Stimulated activated CD8-positive, alpha-beta memory T cell treated with anti-CD3 and anti-CD28 coated beads, Interleukin-15, amount 100 ng/mL, for 48 hours (primary cell): ENCODE measurements around the gene RANBP10.
"Not testable (repeated sequence)": the region's sequence is repeated elsewhere in the genome, so short reads cannot be mapped to it uniquely, and the experiment has no call there.

Experiments
- DNase-seq, 2 donors: peaks; one replicate each; pipeline ENCODE4 v3.0.0-alpha.2; 2020; ENCODE audit warnings: low read depth in 2 of 2

The RANBP10 gene

DNA sequence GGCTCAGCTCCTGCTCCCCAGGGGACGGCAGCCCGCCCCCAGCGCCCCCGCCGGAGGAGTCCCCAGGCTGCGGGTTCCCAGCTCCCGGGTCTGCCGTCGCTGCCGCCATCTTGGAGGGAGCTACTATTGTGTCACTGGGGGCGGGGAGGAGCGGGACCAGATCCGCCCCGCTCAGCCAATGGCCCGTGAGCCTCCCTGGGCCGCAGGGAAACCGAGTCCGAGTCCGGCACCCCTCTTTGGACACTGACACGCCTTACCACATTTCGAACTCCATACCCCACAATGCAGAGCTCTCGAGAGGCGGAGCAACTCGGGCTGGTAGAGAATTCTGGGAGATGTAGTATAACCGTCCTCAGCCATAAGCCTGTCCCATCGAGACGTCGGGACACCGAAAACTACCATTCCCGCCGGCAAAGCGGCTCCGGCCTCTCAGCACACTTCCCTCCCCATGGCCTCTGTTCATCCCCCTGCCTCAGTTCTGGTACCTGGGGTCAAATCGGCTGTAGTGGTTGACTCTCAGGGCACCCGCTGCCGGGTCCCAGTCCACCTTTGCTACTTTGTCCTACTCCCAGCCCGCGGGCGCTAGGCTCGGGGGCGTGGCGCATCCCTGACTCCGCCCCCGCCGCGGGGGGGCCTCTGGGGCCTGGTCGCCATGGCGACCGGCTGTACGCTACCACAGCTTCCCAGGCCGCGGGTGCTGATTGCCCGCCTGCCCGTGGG is at the start of gene RANBP10, which contains the start of gene TSNAXIP1:
Gene RANBP10, minus strand, starts transcription at position 133 of the 720 bp plus-strand sequence. Its CDS starts 24 bp downstream, at position 109.
Gene TSNAXIP1, plus strand, starts transcription at position 462 of the 720 bp plus-strand sequence. CDS start 261 bp downstream, outside the sequence.
- peak; percentile 94 for DNase-seq

- no peak for DNase-seq
Observed at GRCh38 chr16:67855789-67856188, 49.4 kb upstream of the RANBP10 start.

- DNase-seq: no peak
Observed at GRCh38 chr16:67853670-67854069, 47.3 kb upstream of the RANBP10 start.

GRCh38 chr16:67848118-67848517 is 41.8 kb upstream of the RANBP10 start:
- no peak for DNase-seq

GRCh38 chr16:67847064-67847861 is 40.9 kb upstream of the RANBP10 start, which contains the start of gene CENPT:
CENPT (minus strand) TSS chr16:67847693; CDS start chr16:67833859, 13,834 bp downstream.
- DNase-seq: no peak

DNA sequence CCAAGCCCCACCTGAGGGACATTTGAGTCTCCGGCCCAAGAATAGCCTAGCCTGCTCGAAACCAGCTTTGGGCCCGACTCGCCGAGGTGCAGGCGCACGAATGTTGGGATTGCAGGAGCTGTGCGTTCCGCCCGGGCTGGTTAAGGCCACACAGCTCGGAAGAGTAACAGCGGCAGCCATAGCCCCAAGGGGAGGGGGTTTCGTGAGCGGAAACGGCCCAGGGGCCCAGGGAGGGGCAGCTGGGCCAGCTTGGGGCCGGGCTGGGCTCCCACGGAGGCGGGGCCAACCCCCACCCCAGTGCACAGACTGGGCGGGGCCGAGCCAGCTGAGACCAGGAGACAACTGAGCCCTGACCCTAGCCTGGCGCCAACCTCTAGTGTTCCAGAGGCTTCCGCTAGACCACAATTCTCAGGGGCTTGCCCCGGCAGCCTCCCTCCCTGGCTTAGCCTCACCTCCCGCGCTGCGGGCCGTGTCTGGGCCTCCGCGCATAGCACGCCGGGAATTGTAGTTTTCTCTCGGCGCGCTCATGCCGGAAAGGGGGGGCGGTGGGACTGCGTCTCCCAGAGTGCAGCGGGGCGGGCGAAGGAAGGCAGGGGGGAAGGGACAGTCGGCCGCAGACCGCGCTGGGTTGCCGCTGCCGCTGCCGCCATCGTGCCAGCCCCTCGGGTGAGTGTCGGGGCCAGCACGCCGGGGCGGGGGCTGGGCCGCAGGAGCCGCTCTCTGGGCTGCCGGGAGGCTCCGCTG is 40.1 kb upstream of the RANBP10 start, which contains the start of gene NUTF2:
Gene NUTF2, plus strand, starts transcription at position 614 of the 744 bp plus-strand sequence. CDS start 18,198 bp downstream, outside the sequence.
- peak; percentile 94 for DNase-seq

DNA sequence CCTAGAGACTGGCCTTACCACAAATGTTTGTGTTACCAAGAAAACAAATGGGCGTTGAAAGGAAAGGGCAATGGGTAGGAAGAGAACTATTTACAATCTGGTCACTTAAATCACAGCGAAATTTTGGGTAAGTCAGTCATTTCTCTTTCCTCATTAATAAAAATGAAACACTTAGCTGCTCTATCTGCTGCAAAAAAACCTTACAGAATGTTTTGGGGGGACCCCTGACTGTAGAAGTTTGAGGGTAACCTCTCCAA is 39.6 kb upstream of the RANBP10 start:
- DNase-seq: no peak

GRCh38 chr16:67845291-67846062 is 39.1 kb upstream of the RANBP10 start:
- DNase-seq: no peak

- DNase-seq: no peak
Observed at GRCh38 chr16:67844497-67844896, 38.1 kb upstream of the RANBP10 start.

- DNase-seq: no peak
Observed at GRCh38 chr16:67843343-67843765, 37.0 kb upstream of the RANBP10 start.

GRCh38 chr16:67842509-67843342 is 36.4 kb upstream of the RANBP10 start:
- DNase-seq: peak; percentile 39 to 47

DNA sequence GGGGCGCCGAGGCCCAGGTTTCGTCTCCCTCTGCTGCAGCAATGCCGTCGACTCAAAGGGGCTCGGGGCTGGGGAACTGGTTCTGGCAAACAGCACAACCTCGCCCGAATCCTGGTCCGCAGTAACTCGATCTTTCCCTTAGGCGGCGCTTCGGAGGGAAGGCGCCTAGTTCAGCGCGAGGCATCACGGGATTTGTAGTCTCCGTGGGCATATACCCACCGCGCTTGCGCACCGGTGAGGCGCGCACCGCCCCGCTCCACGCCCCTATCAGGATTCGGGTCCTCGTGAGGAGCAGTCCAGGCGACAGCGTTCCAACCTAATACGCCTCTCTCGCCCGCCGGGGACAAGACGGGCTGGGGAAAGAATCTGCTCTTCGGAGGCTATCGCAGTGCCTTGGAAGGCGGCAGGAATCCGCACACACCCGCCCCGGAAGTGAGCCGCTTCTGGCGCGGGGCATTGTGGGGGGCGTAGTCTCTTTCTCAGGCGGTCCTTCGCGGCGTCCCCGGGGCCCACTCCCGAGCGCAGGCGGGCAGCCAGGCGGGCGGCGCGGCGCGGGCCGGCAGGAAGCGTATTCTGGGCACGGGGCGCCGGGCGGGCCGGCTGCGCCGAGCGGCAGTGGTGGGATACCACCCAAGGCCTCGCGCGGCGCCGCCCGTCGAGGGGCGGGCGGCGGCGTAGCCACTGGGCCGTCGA is 35.6 kb upstream of the RANBP10 start, which contains the start of gene THAP11:
Gene THAP11, plus strand, starts transcription at position 505 of the 693 bp plus-strand sequence. CDS start 235 bp downstream, outside the sequence.
- peak; percentile 87 to 88 for DNase-seq

- no peak for DNase-seq
Observed at GRCh38 chr16:67841198-67841815, 34.9 kb upstream of the RANBP10 start.

DNA sequence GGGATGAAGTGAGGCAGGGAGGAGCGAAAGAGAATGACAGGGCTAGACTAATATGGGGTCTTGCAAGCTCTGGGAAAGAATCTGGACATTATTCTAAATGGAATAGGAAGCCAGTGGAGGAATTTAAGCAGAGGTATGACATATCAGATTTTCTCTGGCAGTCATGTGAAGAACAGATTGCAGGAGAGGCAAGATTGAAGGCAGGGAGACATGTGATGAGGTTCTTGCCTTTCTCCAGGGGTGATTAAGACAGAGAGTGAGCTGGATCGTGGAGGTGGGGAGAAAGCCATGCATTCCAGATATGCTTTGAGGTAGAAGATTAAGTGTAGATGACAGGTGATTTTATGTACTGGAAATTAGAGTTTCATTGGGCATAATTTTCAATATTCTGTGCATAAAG is 31.5 kb upstream of the RANBP10 start:
- DNase-seq: no peak

GRCh38 chr16:67837190-67837589 is 30.8 kb upstream of the RANBP10 start:
- DNase-seq: not testable (repeated sequence)

DNA sequence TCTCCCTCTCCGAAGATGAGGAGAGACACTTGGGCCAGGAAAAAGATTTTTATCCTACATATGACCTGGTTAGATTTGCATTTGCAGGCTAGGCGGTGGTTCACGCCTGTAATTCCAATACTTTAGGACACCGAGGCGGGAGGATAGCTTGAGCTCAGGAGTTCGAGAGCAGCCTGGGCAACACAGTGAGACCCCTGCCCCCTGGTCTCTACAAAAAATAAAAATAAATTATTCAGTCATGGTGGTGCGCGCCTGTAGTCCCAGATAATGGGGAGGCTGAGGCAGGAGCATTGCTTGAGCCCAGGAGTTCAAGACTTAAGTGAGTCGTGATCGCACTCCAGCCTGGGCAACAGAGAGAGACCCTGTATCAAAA is 27.9 kb upstream of the RANBP10 start:
- DNase-seq: no peak

GRCh38 chr16:67833415-67834241 is 27.3 kb upstream of the RANBP10 start:
- peak; percentile 86 to 88 for DNase-seq

DNA sequence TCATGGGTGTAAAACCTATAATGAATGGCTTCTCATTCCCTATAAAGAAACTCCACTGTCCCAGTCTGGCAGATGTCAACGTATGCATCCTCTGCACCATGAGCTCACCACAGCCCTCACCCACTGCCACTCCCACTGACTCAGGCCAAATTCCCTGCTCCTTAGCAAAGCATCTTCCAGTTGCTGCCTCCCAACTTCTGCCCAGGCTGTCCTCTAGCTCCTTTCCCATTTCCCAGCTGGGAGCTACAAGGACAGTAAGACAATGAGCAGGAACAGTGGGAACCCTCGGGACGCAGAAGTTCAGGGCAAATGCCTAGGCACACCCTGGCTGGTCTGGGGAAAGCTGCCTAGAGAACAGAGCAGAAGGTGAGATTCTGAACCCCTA is 26.7 kb upstream of the RANBP10 start:
- DNase-seq: no peak
